Endothelial cell of umbilical vein (primary cell): Measurements from ENCODE around the gene TNRC6A. TPM values are rescaled to one million over a fixed set of nuclear protein-coding genes. Genes with fewer than 3 reads are reported as not detected.
"Not testable (repeated sequence)": the region's sequence is repeated elsewhere in the genome, so short reads cannot be mapped to it uniquely, and the experiment has no call there.

Experiments used
- BruUV-seq: library from RNA; stranded (reverse); fragments of 400-500 nt; replicated peaks from 2 replicates; lab custom pipeline; 2021; lab: Mats Ljungman, UMichigan
- CTCF ChIA-PET: fragments of 300-600, 350-600 bp; sonication (Branson Sonifier 250); formaldehyde crosslinking; loops from one replicate; lab custom pipeline; 2021; ENCODE audit warnings: antibody characterized with exemption, inconsistent platforms; lab: Charles Lee
- POLR2A ChIA-PET: fragments of 300-600, 350-600 bp; sonication (Branson Sonifier 250); formaldehyde crosslinking; loops from one replicate; lab custom pipeline; 2021; ENCODE audit warnings: antibody characterized with exemption, inconsistent platforms; lab: Charles Lee
- DNase-seq: peaks from one replicate; pipeline ENCODE4 v3.0.0-alpha.2; 2011; ENCODE audit warnings: low read depth, low spot score
- FAIRE-seq: peaks from 2 replicates; lab custom pipeline; 2011; peaks lifted over from hg19 to GRCh38; lab: Jason Lieb, UNC
- H2AFZ ChIP-seq: 2 replicates; pipeline ENCODE4 v1.6.0; 2012; ENCODE audit warnings: low read depth, low read length, control low read depth, inconsistent platforms
- H3K27ac ChIP-seq: 2 replicates; pipeline ENCODE4 v1.5.1; 2011; ENCODE audit warnings: low read depth, mild to moderate bottlenecking, control low read depth, low read length, moderate library complexity; ENCODE audit not compliant: insufficient read depth
- H3K27me3 ChIP-seq, 2 experiments: 2 replicates each; pipeline versions ENCODE4 v1.6.0 to v1.6.1; 2011; ENCODE audit warnings: low read length in 2 of 2, mixed read lengths in 1 of 2; ENCODE audit not compliant: control insufficient read depth in 2 of 2, insufficient read depth in 2 of 2
- H3K36me3 ChIP-seq, 2 experiments: 2 replicates in 1 of 2; 3 replicates in 1 of 2; pipeline ENCODE4 v1.5.1; 2011; ENCODE audit warnings: low read length in 2 of 2, mild to moderate bottlenecking in 1 of 2, moderate library complexity in 1 of 2; ENCODE audit not compliant: control insufficient read depth in 2 of 2, insufficient read depth in 2 of 2; ENCODE audit errors: extremely low read depth in 1 of 2
- H3K4me1 ChIP-seq: 3 replicates; pipeline ENCODE4 v1.5.1; 2011; ENCODE audit warnings: mild to moderate bottlenecking, low read length; ENCODE audit not compliant: control insufficient read depth, insufficient read depth; ENCODE audit errors: extremely low read depth
- H3K4me2 ChIP-seq: 2 replicates; pipeline ENCODE4 v1.6.1; 2011; ENCODE audit warnings: low read length, control low read depth, mixed read lengths; ENCODE audit not compliant: insufficient read depth
- H3K4me3 ChIP-seq, 3 experiments: fragments of 200-600 bp in 1 of 3; sonication (generic), shearing (Covaris generic) in 1 of 3; replicated peaks in 1 of 3; 2 replicates each; pipeline ENCODE4 v1.5.1; 2011 to 2016; ENCODE audit warnings: control low read depth in 3 of 3, low read length in 3 of 3, mild to moderate bottlenecking in 2 of 3, inconsistent platforms in 1 of 3, low read depth in 1 of 3, moderate library complexity in 1 of 3; ENCODE audit not compliant: insufficient read depth in 1 of 3
- H3K79me2 ChIP-seq: 2 replicates; pipeline ENCODE4 v1.6.0; 2012; ENCODE audit warnings: low read length, inconsistent platforms; ENCODE audit not compliant: control insufficient read depth, insufficient read depth
- H3K9ac ChIP-seq: replicated peaks from 2 replicates; pipeline ENCODE3; 2011; ENCODE audit warnings: low read length, control low read depth; ENCODE audit not compliant: insufficient read depth; ENCODE audit errors: extremely low read depth
- H3K9me1 ChIP-seq: replicated peaks from 3 replicates; pipeline ENCODE4 v1.6.0; 2011; ENCODE audit warnings: mild to moderate bottlenecking, low read length; ENCODE audit not compliant: control insufficient read depth, insufficient read depth; ENCODE audit errors: extremely low read depth
- H3K9me3 ChIP-seq: replicated peaks from 2 replicates; pipeline ENCODE4 v1.5.1; 2012; ENCODE audit warnings: low read length, inconsistent platforms; ENCODE audit not compliant: control insufficient read depth, insufficient read depth
- H4K20me1 ChIP-seq: replicated peaks from 2 replicates; pipeline ENCODE3; 2011; ENCODE audit warnings: mild to moderate bottlenecking, low read length; ENCODE audit not compliant: control insufficient read depth, insufficient read depth; ENCODE audit errors: extremely low read depth
- GATA2 ChIP-seq: IDR thresholded peaks from 2 replicates; pipeline ENCODE4 v1.7.0; 2011; ENCODE audit warnings: low read depth, mild to moderate bottlenecking, moderate library complexity, mixed read lengths, low read length; ENCODE audit not compliant: insufficient read length, insufficient read depth
- JUN ChIP-seq: IDR thresholded peaks from 2 replicates; pipeline ENCODE4 v1.6.1; 2011; ENCODE audit warnings: borderline replicate concordance, low read depth; ENCODE audit not compliant: insufficient read length, insufficient read depth
- dilution Hi-C: fragments of 300-500 bp; cut with MboI; formaldehyde crosslinking; loops from one replicate; pipeline ENCODE4 v1.15.0; 2019; ENCODE audit warnings: low sequenced_read_pairs; ENCODE audit not compliant: extremely low pct_ligation_motif_present
- intact Hi-C: fragments of 100-400 bp; cut with micrococcal nuclease; formaldehyde crosslinking; loops from one replicate; pipeline ENCODE4 v1.10.0; 2022
- polyA plus RNA-seq, 4 experiments: library from polyadenylated mRNA; depleted of rRNA in 3 of 4; stranded (reverse) in 3 of 4; unstranded in 1 of 4; fragments of >200 nt; gene quantifications; 2 replicates each; pipeline versions ENCODE4 v1.2.1 to v1.2.3, GENCODE V29; 2011 to 2012; ENCODE audit warnings: missing spikeins in 1 of 4
- total RNA-seq: library from RNA; stranded (reverse); gene quantifications from 2 replicates; pipeline ENCODE4 v1.2.3, GENCODE V29; 2021
- TF ChIP-seq, protein P1 (sequence below), 2 donors: IDR thresholded peaks; 1 replicate in 1 of 2; 2 replicates in 1 of 2; pipeline ENCODE4 v1.5.1; 2011; ENCODE audit warnings: low read length in 2 of 2, mild to moderate bottlenecking in 2 of 2, moderate library complexity in 2 of 2, control low read depth in 1 of 2, inconsistent platforms in 1 of 2, low read depth in 1 of 2; ENCODE audit not compliant: insufficient read depth in 1 of 2; ENCODE audit errors: extremely low read depth in 1 of 2
- TF ChIP-seq, protein P2 (sequence below): IDR thresholded peaks from 2 replicates; pipeline ENCODE4 v1.6.1; 2011; ENCODE audit not compliant: insufficient read depth, insufficient read length

Gene TNRC6A
- total and polyA plus RNA-seq, 2 donors (not counting 3 experiments of a cell fraction or from before 2014, with no cell fraction given) = 39.3 to 74.5 TPM

- DNase-seq = no peak
- Histone ChIP-seq H3K4me1 (peaks cover 20% of the 10 kb centered on the region), H3K4me3 (no peak overlapping the region), H4K20me1 (no peaks in the 10 kb centered on the region), H3K9me3 (no peaks in the 10 kb centered on the region), H3K9me1 (no peaks in the 10 kb centered on the region), H3K9ac (no peak overlapping the region), H3K27ac (no peak overlapping the region), H3K36me3 (no peaks in the 10 kb centered on the region), H3K79me2 (no peaks in the 10 kb centered on the region), H3K27me3 (no peaks in the 10 kb centered on the region), H2AFZ (no peak overlapping the region), H3K4me2 (no peak overlapping the region)
- intact Hi-C loops = no loop called here
- ChIA-PET CTCF (interaction anchor here (1.5 kb wide), 1 partner anchor 10 kb away, joined by 4 read pairs; no protein-coding TSS in a partner anchor), POLR2A (no interaction called here)
- TF ChIP-seq, protein P1, sequence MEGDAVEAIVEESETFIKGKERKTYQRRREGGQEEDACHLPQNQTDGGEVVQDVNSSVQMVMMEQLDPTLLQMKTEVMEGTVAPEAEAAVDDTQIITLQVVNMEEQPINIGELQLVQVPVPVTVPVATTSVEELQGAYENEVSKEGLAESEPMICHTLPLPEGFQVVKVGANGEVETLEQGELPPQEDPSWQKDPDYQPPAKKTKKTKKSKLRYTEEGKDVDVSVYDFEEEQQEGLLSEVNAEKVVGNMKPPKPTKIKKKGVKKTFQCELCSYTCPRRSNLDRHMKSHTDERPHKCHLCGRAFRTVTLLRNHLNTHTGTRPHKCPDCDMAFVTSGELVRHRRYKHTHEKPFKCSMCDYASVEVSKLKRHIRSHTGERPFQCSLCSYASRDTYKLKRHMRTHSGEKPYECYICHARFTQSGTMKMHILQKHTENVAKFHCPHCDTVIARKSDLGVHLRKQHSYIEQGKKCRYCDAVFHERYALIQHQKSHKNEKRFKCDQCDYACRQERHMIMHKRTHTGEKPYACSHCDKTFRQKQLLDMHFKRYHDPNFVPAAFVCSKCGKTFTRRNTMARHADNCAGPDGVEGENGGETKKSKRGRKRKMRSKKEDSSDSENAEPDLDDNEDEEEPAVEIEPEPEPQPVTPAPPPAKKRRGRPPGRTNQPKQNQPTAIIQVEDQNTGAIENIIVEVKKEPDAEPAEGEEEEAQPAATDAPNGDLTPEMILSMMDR (IDR thresholded peaks at IDR 0.05; ENCODE audit: extremely low read depth in 1 of 2, insufficient read depth in 1 of 2, low read depth in 1 of 2, low read length in 2 of 2) = no peak
- TF ChIP-seq, protein P2, sequence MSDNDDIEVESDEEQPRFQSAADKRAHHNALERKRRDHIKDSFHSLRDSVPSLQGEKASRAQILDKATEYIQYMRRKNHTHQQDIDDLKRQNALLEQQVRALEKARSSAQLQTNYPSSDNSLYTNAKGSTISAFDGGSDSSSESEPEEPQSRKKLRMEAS = no peak
- no peak for TF ChIP-seq GATA2
- peak; percentile 51 for TF ChIP-seq JUN
- dilution Hi-C loops = no loop called here
- no TSS peak for BruUV-seq
- no peak for FAIRE-seq
These were observed 114.9 kb downstream of the TNRC6A start for GRCh38 chr16:24844101-24845030.

DNA sequence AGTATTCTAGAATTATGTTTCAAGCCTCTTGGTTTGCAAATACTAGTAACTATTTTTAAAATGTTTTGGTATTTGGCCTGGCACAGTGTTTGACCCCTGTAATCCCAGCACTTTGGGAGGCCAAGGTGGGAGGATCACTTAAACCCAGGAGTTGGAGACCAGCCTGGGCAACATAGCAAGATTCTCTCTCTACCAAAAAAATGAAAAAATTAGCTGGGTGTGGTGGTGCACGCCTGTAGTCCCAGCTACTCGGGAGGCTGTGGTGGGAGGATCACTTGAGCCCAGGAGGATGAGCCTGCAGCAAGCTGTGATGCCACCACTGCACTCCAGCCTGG, 115.5 kb downstream of the TNRC6A start:
- H3K9me3 ChIP-seq, BruUV-seq, H3K4me2 ChIP-seq, intact Hi-C loops, H2AFZ ChIP-seq, H3K79me2 ChIP-seq, FAIRE-seq, H3K27me3 ChIP-seq, H4K20me1 ChIP-seq, H3K4me3 ChIP-seq, POLR2A ChIA-PET, H3K27ac ChIP-seq, H3K9me1 ChIP-seq, H3K36me3 ChIP-seq, H3K9ac ChIP-seq, dilution Hi-C loops, DNase-seq: not testable (repeated sequence)
- H3K4me1 ChIP-seq = peaks cover 18% of the 10 kb centered on the region
- CTCF ChIA-PET = interaction anchor here (1.5 kb wide), 1 partner anchor 10 kb away, joined by 4 read pairs; no protein-coding TSS in a partner anchor
